HepG2 (cell line): Measurements from ENCODE around the gene GCN1. TPM values are rescaled to one million over a fixed set of nuclear protein-coding genes. Genes with fewer than 3 reads are reported as not detected.

Experiments
- FOXA1 ChIP-seq, 2 experiments: fragments of 450-650 bp in 1 of 2; sonication (generic) in 1 of 2; formaldehyde crosslinking in 1 of 2; IDR thresholded peaks; 2 replicates each; pipeline versions ENCODE4 v1.4.0 to v1.6.1; 2016 to 2020; ENCODE audit warnings: missing genetic modification reagents in 1 of 2
- KLF11 ChIP-seq: IDR thresholded peaks from 2 replicates; pipeline ENCODE4 v1.6.1; 2016; ENCODE audit warnings: missing compliant biosample characterization
- MEIS2 ChIP-seq: sonication (generic); formaldehyde crosslinking; IDR thresholded peaks from 2 replicates; pipeline ENCODE4 v1.9.0; 2021; ENCODE audit warnings: mild to moderate bottlenecking, missing genetic modification reagents
- PAWR ChIP-seq: sonication (generic); formaldehyde crosslinking; IDR thresholded peaks from 2 replicates; pipeline ENCODE4 v1.4.0; 2020; ENCODE audit warnings: missing genetic modification reagents, mild to moderate bottlenecking, borderline replicate concordance
- RXRB ChIP-seq: IDR thresholded peaks from 2 replicates; pipeline ENCODE4 v1.6.1; 2016; ENCODE audit warnings: borderline replicate concordance, missing genetic modification reagents, missing compliant biosample characterization
- SETDB1 ChIP-seq: sonication (generic); formaldehyde crosslinking; IDR thresholded peaks from 2 replicates; pipeline ENCODE4 v1.5.1; 2020; ENCODE audit warnings: missing genetic modification reagents, mild to moderate bottlenecking, borderline replicate concordance
- SKIL ChIP-seq: sonication (generic); formaldehyde crosslinking; IDR thresholded peaks from 2 replicates; pipeline ENCODE4 v1.8.0; 2022; ENCODE audit warnings: missing genetic modification reagents, mild to moderate bottlenecking, moderate library complexity, borderline replicate concordance
- YEATS2 ChIP-seq: sonication (generic); formaldehyde crosslinking; IDR thresholded peaks from 2 replicates; pipeline ENCODE4 v1.4.0; 2020; ENCODE audit warnings: missing genetic modification reagents, borderline replicate concordance
- ZBTB42 ChIP-seq: sonication (generic); formaldehyde crosslinking; IDR thresholded peaks from 2 replicates; pipeline ENCODE4 v1.5.0; 2020; ENCODE audit warnings: mild to moderate bottlenecking, missing genetic modification reagents
- ZNF224 ChIP-seq: sonication (generic); formaldehyde crosslinking; IDR thresholded peaks from 2 replicates; pipeline ENCODE4 v1.5.0; 2020; ENCODE audit warnings: mild to moderate bottlenecking, missing genetic modification reagents
- ZNF256 ChIP-seq: sonication (generic); formaldehyde crosslinking; conservative IDR thresholded peaks from 2 replicates; pipeline ENCODE4 v1.4.0; 2020; ENCODE audit warnings: missing genetic modification reagents
- ZNF318 ChIP-seq: sonication (generic); formaldehyde crosslinking; IDR thresholded peaks from 2 replicates; pipeline ENCODE4 v1.4.0; 2020; ENCODE audit warnings: mild to moderate bottlenecking, missing genetic modification reagents
- ZNF549 ChIP-seq: sonication (generic); formaldehyde crosslinking; IDR thresholded peaks from 2 replicates; pipeline ENCODE4 v1.5.0; 2020; ENCODE audit warnings: missing genetic modification reagents
- ZNF562 ChIP-seq: sonication (generic); formaldehyde crosslinking; IDR thresholded peaks from 2 replicates; pipeline ENCODE4 v1.8.0; 2022; ENCODE audit warnings: missing genetic modification reagents, borderline replicate concordance
- ZNF724P ChIP-seq: sonication (generic); formaldehyde crosslinking; IDR thresholded peaks from 2 replicates; pipeline ENCODE4 v1.8.0; 2022; ENCODE audit warnings: missing genetic modification reagents, borderline replicate concordance
- polyA plus RNA-seq, 8 experiments: library from polyadenylated mRNA; depleted of rRNA in 3 of 8; stranded (reverse) in 7 of 8; unstranded in 1 of 8; fragments of >200 nt; fragmentation: Illumina TruSeq in 4 of 8; extraction: Trizol in 4 of 8; gene quantifications; 2 replicates each; pipeline versions ENCODE4 v1.2.1 to v1.2.3, GENCODE V29; 2011 to 2016; ENCODE audit warnings: low read depth in 4 of 8, missing spikeins in 1 of 8, mixed read lengths in 1 of 8; ENCODE audit not compliant: insufficient read depth in 1 of 8
- total RNA-seq, 5 experiments: library from RNA; depleted of rRNA; stranded (reverse); fragments of >200 nt; fragmentation: Illumina TruSeq; extraction: Trizol; gene quantifications; 2 replicates each; pipeline ENCODE4 v1.2.3, GENCODE V29; 2016; ENCODE audit warnings: low read depth in 1 of 5
- TF ChIP-seq, protein P1 (sequence below), 2 experiments: sonication (generic) in 1 of 2; formaldehyde crosslinking in 1 of 2; IDR thresholded peaks; 2 replicates each; pipeline versions ENCODE4 v1.4.0 to v1.6.1; 2018 to 2020; ENCODE audit warnings: missing genetic modification reagents in 2 of 2, borderline replicate concordance in 1 of 2, low read depth in 1 of 2, mild to moderate bottlenecking in 1 of 2, missing biosample characterization in 1 of 2

GCN1 gene
- total and polyA plus RNA-seq, 2 of the 13 experiments (the other 11 are each of a cell fraction or from before 2014, with no cell fraction given) = 58.2 to 83.0 TPM

DNA sequence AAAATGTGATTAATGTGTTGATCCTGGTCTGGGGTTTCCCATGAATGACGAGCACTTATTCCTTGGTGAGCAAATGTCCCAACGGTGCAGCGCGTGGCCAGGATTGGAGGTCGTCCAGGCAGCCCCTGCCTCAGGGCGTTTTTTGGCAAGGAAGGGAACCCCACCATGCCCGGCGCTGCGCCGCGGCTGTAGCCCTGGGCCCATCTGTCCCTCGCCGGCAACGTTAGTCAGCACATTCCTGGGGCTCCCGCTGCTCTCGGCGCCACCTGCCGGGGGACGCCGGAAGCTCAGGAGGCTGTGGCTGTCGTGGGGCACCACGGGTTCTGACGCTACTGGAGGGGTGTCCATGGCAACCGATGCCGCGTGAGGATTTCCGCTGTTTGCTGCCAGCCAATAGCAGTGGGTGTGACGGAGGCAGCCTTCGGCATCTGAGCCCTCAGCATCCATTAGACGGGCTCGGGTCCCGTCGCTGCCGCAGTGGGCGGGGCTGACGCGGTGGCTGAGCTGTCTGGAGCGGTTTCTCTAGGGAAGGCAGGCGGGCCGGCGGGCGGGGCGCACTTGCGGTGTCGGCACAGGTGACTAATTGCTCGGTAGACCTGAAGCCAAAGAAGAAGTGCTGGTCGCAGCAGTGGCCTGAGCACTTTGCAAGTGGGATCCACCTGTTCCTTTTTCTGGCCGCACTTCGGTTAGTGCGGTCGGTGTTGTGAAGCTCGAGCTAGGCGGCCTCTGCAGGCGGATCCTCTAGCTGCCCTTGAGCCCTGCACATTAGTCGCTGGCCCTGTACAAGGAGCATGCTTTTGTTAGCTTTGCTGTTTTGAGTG, 107.5 kb downstream of the GCN1 start (continued):
- TF ChIP-seq PAWR (CRISPR knock-in tag) (no peak), RXRB (CRISPR knock-in tag) (peak; percentile 66; the same call in 1 of the 2 replicates), ZNF724P (no peak), KLF11 (CRISPR knock-in tag) (peak; percentile 73), YEATS2 (peak; percentile 86; the same call in 1 of the 2 replicates), MEIS2 (CRISPR knock-in tag) (peak; percentile 44; the same call in 1 of the 2 replicates), ZNF224 (CRISPR knock-in tag) (peak; percentile 75; the same call in 1 of the 2 replicates), ZNF549 (CRISPR knock-in tag) (no peak), ZNF562 (CRISPR knock-in tag) (no peak), ZNF256 (no peak), ZNF318 (no peak), SKIL (CRISPR knock-in tag) (peak; percentile 68; the same call in 1 of the 2 replicates), ZBTB42 (CRISPR knock-in tag) (no peak), SETDB1 (no peak), FOXA1 (IDR thresholded peaks at IDR 0.05) (no peak), FOXA1 (CRISPR knock-in tag; IDR thresholded peaks at IDR 0.05) (peak; percentile 54; the same call in 1 of the 2 replicates)
- TF ChIP-seq, protein P1, sequence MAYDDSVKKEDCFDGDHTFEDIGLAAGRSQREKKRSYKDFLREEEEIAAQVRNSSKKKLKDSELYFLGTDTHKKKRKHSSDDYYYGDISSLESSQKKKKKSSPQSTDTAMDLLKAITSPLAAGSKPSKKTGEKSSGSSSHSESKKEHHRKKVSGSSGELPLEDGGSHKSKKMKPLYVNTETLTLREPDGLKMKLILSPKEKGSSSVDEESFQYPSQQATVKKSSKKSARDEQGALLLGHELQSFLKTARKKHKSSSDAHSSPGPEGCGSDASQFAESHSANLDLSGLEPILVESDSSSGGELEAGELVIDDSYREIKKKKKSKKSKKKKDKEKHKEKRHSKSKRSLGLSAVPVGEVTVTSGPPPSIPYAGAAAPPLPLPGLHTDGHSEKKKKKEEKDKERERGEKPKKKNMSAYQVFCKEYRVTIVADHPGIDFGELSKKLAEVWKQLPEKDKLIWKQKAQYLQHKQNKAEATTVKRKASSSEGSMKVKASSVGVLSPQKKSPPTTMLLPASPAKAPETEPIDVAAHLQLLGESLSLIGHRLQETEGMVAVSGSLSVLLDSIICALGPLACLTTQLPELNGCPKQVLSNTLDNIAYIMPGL (CRISPR knock-in tag; IDR thresholded peaks at IDR 0.05; ENCODE audit: borderline replicate concordance in 1 of 2, low read depth in 1 of 2) = peak; percentile 91 to 95
